IMR-90 (cell line): Measurements from ENCODE around the gene ABHD15. TPM values are rescaled to one million over a fixed set of nuclear protein-coding genes. Genes with fewer than 3 reads are reported as not detected.

Experiments
- ATAC-seq: fragments of 200-7000 bp; cut with Tn5 transposase; 2 replicates; pipeline ENCODE4 v1.9.1; 2020; ENCODE audit warnings: low read depth, mild to moderate bottlenecking, moderate library complexity
- BruUV-seq: library from RNA; stranded (reverse); fragments of 400-500 nt; replicated peaks from 2 replicates; lab custom pipeline; 2021; lab: Mats Ljungman, UMichigan
- CTCF ChIA-PET: fragments of 300-600 bp; formaldehyde crosslinking; extraction: SDS; loops from one replicate; lab custom pipeline; 2021; ENCODE audit warnings: antibody characterized with exemption; lab: Yijun Ruan, JAX
- POLR2A ChIA-PET: fragments of 300-600 bp; sonication (Branson Sonifier 250); formaldehyde crosslinking; loops from one replicate; lab custom pipeline; 2022; ENCODE audit warnings: antibody characterized with exemption; ENCODE audit not compliant: unreplicated experiment; lab: Charles Lee
- DNase-seq: peaks from one replicate; pipeline ENCODE4 v3.0.0; 2013
- H2AFZ ChIP-seq: replicated peaks from 2 replicates; pipeline ENCODE3; 2013; ENCODE audit warnings: low read length, mild to moderate bottlenecking; ENCODE audit not compliant: poor library complexity
- H2AK5ac ChIP-seq: 2 replicates; pipeline ENCODE4 v1.6.1; 2013; ENCODE audit warnings: low read depth, low read length, inconsistent platforms
- H2AK9ac ChIP-seq: replicated peaks from 2 replicates; pipeline ENCODE3; 2013; ENCODE audit warnings: mild to moderate bottlenecking, low read depth, low read length, moderate library complexity; ENCODE audit not compliant: poor library complexity
- H2BK120ac ChIP-seq: 2 replicates; pipeline ENCODE4 v1.6.1; 2013; ENCODE audit warnings: low read depth, low read length, inconsistent platforms
- H2BK15ac ChIP-seq: 3 replicates; pipeline ENCODE4 v1.6.1; 2013; ENCODE audit warnings: low read depth, low read length, inconsistent platforms
- H2BK20ac ChIP-seq: 2 replicates; pipeline ENCODE4 v1.6.1; 2013; ENCODE audit warnings: low read depth, mild to moderate bottlenecking, inconsistent platforms, low read length, moderate library complexity
- H2BK5ac ChIP-seq: 2 replicates; pipeline ENCODE4 v1.6.1; 2013; ENCODE audit warnings: mild to moderate bottlenecking, low read depth, low read length, inconsistent platforms; ENCODE audit not compliant: poor library complexity, severe bottlenecking
- H3K14ac ChIP-seq: replicated peaks from 2 replicates; pipeline ENCODE4 v1.6.1; 2013; ENCODE audit warnings: low read depth, low read length, inconsistent platforms
- H3K18ac ChIP-seq: 2 replicates; pipeline ENCODE4 v1.6.1; 2013; ENCODE audit warnings: low read depth, low read length, control low read depth
- H3K23ac ChIP-seq: 2 replicates; pipeline ENCODE4 v1.6.1; 2013; ENCODE audit warnings: low read depth, low read length, inconsistent platforms
- H3K27ac ChIP-seq: 2 replicates; pipeline ENCODE4 v1.5.1; 2013; ENCODE audit warnings: mild to moderate bottlenecking, control low read depth, low read length; ENCODE audit not compliant: insufficient read depth
- H3K27me3 ChIP-seq: 2 replicates; pipeline ENCODE4 v1.6.1; 2013; ENCODE audit warnings: low read length; ENCODE audit not compliant: control insufficient read depth, insufficient read depth
- H3K36me3 ChIP-seq: 2 replicates; pipeline ENCODE4 v1.6.1; 2013; ENCODE audit warnings: low read length, mixed read lengths; ENCODE audit not compliant: control insufficient read depth, insufficient read depth
- H3K4ac ChIP-seq: 2 replicates; pipeline ENCODE4 v1.6.1; 2013; ENCODE audit warnings: low read depth, low read length, inconsistent platforms
- H3K4me1 ChIP-seq: 2 replicates; pipeline ENCODE4 v1.6.1; 2013; ENCODE audit warnings: low read length, mixed read lengths; ENCODE audit not compliant: control insufficient read depth, insufficient read depth
- H3K4me2 ChIP-seq: 2 replicates; pipeline ENCODE4 v1.6.1; 2013; ENCODE audit warnings: low read depth, mild to moderate bottlenecking, control low read depth, low read length, moderate library complexity
- H3K4me3 ChIP-seq: 2 replicates; pipeline ENCODE4 v1.5.1; 2013; ENCODE audit warnings: low read depth, mild to moderate bottlenecking, control low read depth, low read length, moderate library complexity; ENCODE audit not compliant: insufficient read depth
- H3K56ac ChIP-seq: 2 replicates; pipeline ENCODE4 v1.6.1; 2013; ENCODE audit warnings: low read length, inconsistent platforms; ENCODE audit not compliant: insufficient read depth; ENCODE audit errors: extremely low read depth
- H3K79me1 ChIP-seq, 2 experiments: 2 replicates each; pipeline ENCODE4 v1.6.1; 2013; ENCODE audit warnings: low read length in 2 of 2, inconsistent platforms in 1 of 2, low read depth in 1 of 2
- H3K9ac ChIP-seq: 2 replicates; pipeline ENCODE4 v1.6.1; 2013; ENCODE audit warnings: low read depth, low read length, control low read depth
- H3K9me1 ChIP-seq: 2 replicates; pipeline ENCODE4 v1.6.1; 2013; ENCODE audit warnings: low read length, inconsistent platforms; ENCODE audit not compliant: insufficient read depth
- H3K9me3 ChIP-seq: 2 replicates; pipeline ENCODE4 v1.6.1; 2013; ENCODE audit warnings: low read length; ENCODE audit not compliant: control insufficient read depth, insufficient read depth
- H4K20me1 ChIP-seq: 2 replicates; pipeline ENCODE4 v1.6.1; 2013; ENCODE audit warnings: low read length, inconsistent platforms; ENCODE audit not compliant: insufficient read depth
- H4K5ac ChIP-seq: 2 replicates; pipeline ENCODE4 v1.6.1; 2013; ENCODE audit warnings: mild to moderate bottlenecking, low read depth, low read length, control low read depth
- H4K8ac ChIP-seq, 2 experiments: 2 replicates each; pipeline ENCODE4 v1.6.1; 2013; ENCODE audit warnings: low read depth in 2 of 2, low read length in 2 of 2, control low read depth in 1 of 2, inconsistent platforms in 1 of 2
- H4K91ac ChIP-seq: 2 replicates; pipeline ENCODE4 v1.6.1; 2013; ENCODE audit warnings: low read depth, low read length, inconsistent platforms; ENCODE audit not compliant: insufficient read depth
- BHLHE40 ChIP-seq: fragments of 150-350 bp; IDR thresholded peaks from 2 replicates; pipeline ENCODE4 v1.6.1; 2016; ENCODE audit warnings: mild to moderate bottlenecking, low read depth, low read length
- CEBPB ChIP-seq: IDR thresholded peaks from 2 replicates; pipeline ENCODE4 v1.6.1; 2012; ENCODE audit warnings: low read depth, low read length, improper control_type of control experiment
- CHD1 ChIP-seq: IDR thresholded peaks from 2 replicates; pipeline ENCODE4 v1.6.1; 2012; ENCODE audit warnings: low read depth, low read length, improper control_type of control experiment
- CTCF ChIP-seq: conservative IDR thresholded peaks from 2 replicates; pipeline ENCODE4 v1.5.1; 2012; ENCODE audit warnings: mild to moderate bottlenecking, low read depth, low read length, improper control_type of control experiment
- ELK1 ChIP-seq: fragments of 150-350 bp; IDR thresholded peaks from 2 replicates; pipeline ENCODE4 v1.6.1; 2016; ENCODE audit warnings: low read depth, mild to moderate bottlenecking, low read length, moderate library complexity, borderline replicate concordance
- MAZ ChIP-seq: IDR thresholded peaks from 2 replicates; pipeline ENCODE4 v1.6.1; 2012; ENCODE audit warnings: low read depth, mild to moderate bottlenecking, low read length, improper control_type of control experiment, moderate library complexity, borderline replicate concordance
- MXI1 ChIP-seq: IDR thresholded peaks from 2 replicates; pipeline ENCODE4 v1.6.1; 2012; ENCODE audit warnings: low read depth, mild to moderate bottlenecking, low read length, moderate library complexity, borderline replicate concordance
- NFE2L2 ChIP-seq: fragments of 150-350 bp; IDR thresholded peaks from 2 replicates; pipeline ENCODE4 v1.6.1; 2016; ENCODE audit warnings: low read depth, mild to moderate bottlenecking, low read length
- WGBS, 2 experiments: methylation state at CpG; one replicate each; pipeline versions ENCODE4 v1.1.5 to v1.1.7; 2013; ENCODE audit warnings: missing lambda C conversion rate in 2 of 2; ENCODE audit not compliant: insufficient read length in 1 of 2; ENCODE audit errors: extremely low coverage in 2 of 2; 5-methylcytosine and 5-hydroxymethylcytosine counted together
- dilution Hi-C: fragments of 300-500 bp; cut with HindIII; formaldehyde crosslinking; loops from one replicate; pipeline ENCODE4 v1.14.3; 2018; ENCODE audit warnings: low sequenced_read_pairs; ENCODE audit not compliant: unreplicated experiment
- in situ Hi-C: fragments of 300-500 bp; cut with MboI; formaldehyde crosslinking; loops from 3 replicates; pipeline ENCODE4 v1.14.3; 2019; ENCODE audit warnings: low sequenced_read_pairs, inconsistent platforms, mixed read lengths
- intact Hi-C: fragments of 100-400 bp; cut with micrococcal nuclease; formaldehyde crosslinking; loops from 2 replicates; pipeline ENCODE4 v1.10.0; 2022
- polyA plus RNA-seq, 3 experiments: library from polyadenylated mRNA; depleted of rRNA; stranded (reverse); fragments of >200 nt; gene quantifications; 2 replicates each; pipeline ENCODE4 v1.2.3, GENCODE V29; 2012; ENCODE audit warnings: low replicate concordance in 1 of 3
- total RNA-seq: library from RNA; depleted of rRNA; stranded (reverse); fragments of >200 nt; gene quantifications from 2 replicates; pipeline ENCODE4 v1.2.3, GENCODE V29; 2012

The ABHD15 gene
- total and polyA plus RNA-seq, 2 of the 4 experiments (the other 2 are of a cell fraction): 3.2 to 4.6 TPM

- H2AFZ ChIP-seq: no peak overlapping the region
- H2AK9ac ChIP-seq: no peak overlapping the region
- dilution Hi-C loops: no loop called here
- H3K79me1 ChIP-seq: peaks cover 31 to 74% of the 10 kb centered on the region in 2 experiments
- no peak overlapping the region for H3K4me3 ChIP-seq
- H3K23ac ChIP-seq: no peak overlapping the region
- H2AK5ac ChIP-seq: no peak overlapping the region
- intact Hi-C loops: no loop called here
- H3K18ac ChIP-seq: no peak overlapping the region
- WGBS, 2 experiments: 90% methylated on average over 2 of the region's 20 CpGs; no CpG with 5 or more reads in 1 of the 2 experiments
- no peak overlapping the region for H3K14ac ChIP-seq
- in situ Hi-C loops: no loop called here
- no peak overlapping the region for H4K5ac ChIP-seq
- H3K36me3 ChIP-seq: peaks cover 48% of the 10 kb centered on the region
- H2BK5ac ChIP-seq: no peak overlapping the region
- no peak overlapping the region for H4K91ac ChIP-seq
- CTCF ChIA-PET: interaction anchor here (1.0 to 1.1 kb wide), 2 partner anchors 10 to 180 kb away, joined by 3 read pairs; no protein-coding TSS in a partner anchor
- no peak for TF ChIP-seq CHD1
- no peak for TF ChIP-seq MAZ
- no peak for TF ChIP-seq CTCF
- no peak for TF ChIP-seq BHLHE40
- no peak for TF ChIP-seq MXI1
- TF ChIP-seq ELK1: no peak
- no peak for TF ChIP-seq NFE2L2
- TF ChIP-seq CEBPB: no peak
- no peak for ATAC-seq
- no peaks in the 10 kb centered on the region for H3K27me3 ChIP-seq
- H3K27ac ChIP-seq: no peak overlapping the region
- no peak for DNase-seq
- BruUV-seq: no TSS peak
- peaks cover 44% of the 10 kb centered on the region for H4K20me1 ChIP-seq
- no peak overlapping the region for H3K9ac ChIP-seq
- peaks cover 11% of the 10 kb centered on the region; the same call in 1 of the 2 replicates for H3K4me1 ChIP-seq
- H2BK15ac ChIP-seq: no peak overlapping the region
- peaks cover 18% of the 10 kb centered on the region for H3K9me1 ChIP-seq
- H3K4ac ChIP-seq: no peak overlapping the region
- POLR2A ChIA-PET: no interaction called here
- H2BK120ac ChIP-seq: no peak overlapping the region
- no peak overlapping the region for H3K4me2 ChIP-seq
- H3K56ac ChIP-seq: no peak overlapping the region
- H2BK20ac ChIP-seq: no peak overlapping the region
- no peak overlapping the region for H4K8ac ChIP-seq
- no peaks in the 10 kb centered on the region for H3K9me3 ChIP-seq
These were observed 14.9 kb upstream of the ABHD15 start for GRCh38 chr17:29581583-29582253.
